Fibroblast of skin of scalp (primary cell): ENCODE data around the gene CDK1.

Experiments
- DNase-seq: peaks from one replicate; pipeline ENCODE4 v3.0.0-alpha.2; 2013

The CDK1 gene

GRCh38 chr10:60778971-60779796, 906 bp downstream of the CDK1 start:
- DNase-seq = no peak

- no peak for DNase-seq
These were observed 3.4 kb downstream of the CDK1 start for GRCh38 chr10:60781661-60782060.

- no peak for DNase-seq
These were observed 6.4 kb downstream of the CDK1 start for GRCh38 chr10:60784641-60785040.

GRCh38 chr10:60788544-60788943, 10.3 kb downstream of the CDK1 start:
- DNase-seq = no peak

GRCh38 chr10:60789340-60789739, 11.1 kb downstream of the CDK1 start:
- DNase-seq = no peak

- no peak for DNase-seq
These were observed 16.7 kb downstream of the CDK1 start for GRCh38 chr10:60794953-60795352.

- DNase-seq = peak; percentile 31
These were observed 17.4 kb downstream of the CDK1 start for GRCh38 chr10:60795465-60796202.

GRCh38 chr10:60796481-60796880, 18.2 kb downstream of the CDK1 start:
- DNase-seq = no peak

- DNase-seq = no peak
These were observed 18.9 kb downstream of the CDK1 start for GRCh38 chr10:60797200-60797599.

GRCh38 chr10:60798031-60798430, 19.8 kb downstream of the CDK1 start:
- no peak for DNase-seq

GRCh38 chr10:60798870-60799269, 20.6 kb downstream of the CDK1 start:
- no peak for DNase-seq

GRCh38 chr10:60799971-60800650, 21.8 kb downstream of the CDK1 start:
- DNase-seq = no peak

- DNase-seq = no peak
These were observed 22.6 kb downstream of the CDK1 start for GRCh38 chr10:60800918-60801317.

- DNase-seq = no peak
These were observed 23.2 kb downstream of the CDK1 start for GRCh38 chr10:60801522-60801921.

GRCh38 chr10:60803433-60803832, 25.2 kb downstream of the CDK1 start:
- no peak for DNase-seq

- DNase-seq = no peak
These were observed 25.6 kb downstream of the CDK1 start for GRCh38 chr10:60803865-60804264.

- DNase-seq = peak; percentile 68
These were observed 28.6 kb downstream of the CDK1 start for GRCh38 chr10:60806921-60807320.

- no peak for DNase-seq
These were observed 29.2 kb downstream of the CDK1 start for GRCh38 chr10:60807499-60807898.

- DNase-seq = no peak
These were observed 29.8 kb downstream of the CDK1 start for GRCh38 chr10:60808036-60808435.

- no peak for DNase-seq
These were observed 30.9 kb downstream of the CDK1 start for GRCh38 chr10:60809157-60809556.

- no peak for DNase-seq
These were observed 32.3 kb downstream of the CDK1 start for GRCh38 chr10:60810437-60811182.

- DNase-seq = peak; percentile 90
These were observed 38.5 kb downstream of the CDK1 start for GRCh38 chr10:60816628-60817397.
